GM13976 (cell line): ENCODE data around the gene FNIP1.
"Not testable (repeated sequence)": the region's sequence is repeated elsewhere in the genome, so short reads cannot be mapped to it uniquely, and the experiment has no call there.

Experiments used
- DNase-seq: peaks from one replicate; pipeline ENCODE4 v3.0.0; 2012; ENCODE audit warnings: low spot score
- in situ Hi-C: fragments of 300-500 bp; cut with MboI; formaldehyde crosslinking; loops from one replicate; pipeline ENCODE4 v1.12.0; 2022; ENCODE audit warnings: low sequenced_read_pairs, mixed read lengths, inconsistent platforms; ENCODE audit not compliant: unreplicated experiment
- TF ChIP-seq, protein P1 (sequence below): IDR thresholded peaks from 2 replicates; pipeline ENCODE4 v1.5.1; 2012; ENCODE audit warnings: borderline replicate concordance, mild to moderate bottlenecking; ENCODE audit not compliant: insufficient read depth; ENCODE audit errors: extremely low read depth, missing control alignments, control extremely low read depth

The FNIP1 gene

DNA sequence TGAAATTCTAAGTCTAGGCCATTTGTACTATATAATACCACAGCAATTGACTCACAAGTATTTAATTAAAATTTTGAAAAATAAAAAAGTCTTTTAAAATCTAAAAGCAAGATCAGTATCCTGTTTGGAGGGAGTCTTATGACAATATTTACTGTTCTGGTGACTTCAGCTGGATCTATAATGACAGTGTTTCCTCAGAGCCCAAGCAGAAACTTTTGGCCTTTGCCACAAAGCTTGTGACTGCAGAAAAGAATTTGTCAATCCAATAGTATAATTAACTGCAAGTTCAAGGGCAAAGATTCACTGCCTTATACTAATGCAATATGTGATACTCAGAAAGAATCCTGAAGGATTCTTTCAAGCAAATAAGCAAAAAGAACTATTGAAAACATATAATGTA, 112.2 kb downstream of the FNIP1 start:
- in situ Hi-C loops: no loop called here
- DNase-seq: no peak
- TF ChIP-seq, protein P1, sequence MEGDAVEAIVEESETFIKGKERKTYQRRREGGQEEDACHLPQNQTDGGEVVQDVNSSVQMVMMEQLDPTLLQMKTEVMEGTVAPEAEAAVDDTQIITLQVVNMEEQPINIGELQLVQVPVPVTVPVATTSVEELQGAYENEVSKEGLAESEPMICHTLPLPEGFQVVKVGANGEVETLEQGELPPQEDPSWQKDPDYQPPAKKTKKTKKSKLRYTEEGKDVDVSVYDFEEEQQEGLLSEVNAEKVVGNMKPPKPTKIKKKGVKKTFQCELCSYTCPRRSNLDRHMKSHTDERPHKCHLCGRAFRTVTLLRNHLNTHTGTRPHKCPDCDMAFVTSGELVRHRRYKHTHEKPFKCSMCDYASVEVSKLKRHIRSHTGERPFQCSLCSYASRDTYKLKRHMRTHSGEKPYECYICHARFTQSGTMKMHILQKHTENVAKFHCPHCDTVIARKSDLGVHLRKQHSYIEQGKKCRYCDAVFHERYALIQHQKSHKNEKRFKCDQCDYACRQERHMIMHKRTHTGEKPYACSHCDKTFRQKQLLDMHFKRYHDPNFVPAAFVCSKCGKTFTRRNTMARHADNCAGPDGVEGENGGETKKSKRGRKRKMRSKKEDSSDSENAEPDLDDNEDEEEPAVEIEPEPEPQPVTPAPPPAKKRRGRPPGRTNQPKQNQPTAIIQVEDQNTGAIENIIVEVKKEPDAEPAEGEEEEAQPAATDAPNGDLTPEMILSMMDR: no peak

DNA sequence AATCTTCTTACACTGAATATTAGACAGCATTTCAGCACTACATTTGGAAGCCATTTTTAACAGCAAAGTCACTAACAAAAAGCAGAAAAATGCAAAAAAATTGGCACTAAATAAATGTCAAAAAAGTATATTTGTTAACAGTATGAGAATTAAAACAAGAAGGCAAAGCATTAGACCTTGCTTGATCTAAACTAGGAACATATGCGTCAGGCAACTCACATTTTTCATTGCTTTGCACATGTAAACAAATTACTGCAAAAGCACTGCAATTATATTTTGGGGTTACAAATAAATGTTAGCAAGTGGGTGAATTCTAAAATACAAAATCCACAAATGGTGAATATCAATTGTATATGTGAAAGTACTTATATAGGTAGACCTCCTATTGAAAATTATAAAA, 112.8 kb downstream of the FNIP1 start:
- in situ Hi-C loops: no loop called here
- no peak for DNase-seq
- TF ChIP-seq, protein P1: no peak

DNA sequence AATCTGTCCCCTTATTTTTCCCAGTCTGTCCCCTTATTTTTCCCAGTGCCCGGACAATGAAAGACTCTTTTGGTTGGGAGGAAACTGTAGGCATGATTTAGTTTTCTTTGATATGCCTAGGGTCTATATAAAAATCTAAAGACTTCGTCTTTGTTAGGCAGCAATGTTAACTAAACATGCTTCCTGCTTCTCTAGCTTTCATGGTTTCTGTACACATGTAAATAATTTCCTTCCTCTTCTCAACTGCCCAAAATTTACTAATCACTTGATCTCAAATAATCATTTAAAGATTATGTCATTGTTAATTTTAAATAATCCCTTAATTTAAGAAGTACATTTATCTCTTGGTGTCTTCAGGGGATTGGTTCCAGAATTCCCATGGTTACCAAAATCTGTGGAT, 114.0 kb downstream of the FNIP1 start:
- DNase-seq: no peak
- TF ChIP-seq, protein P1: no peak
- in situ Hi-C loops: no loop called here

DNA sequence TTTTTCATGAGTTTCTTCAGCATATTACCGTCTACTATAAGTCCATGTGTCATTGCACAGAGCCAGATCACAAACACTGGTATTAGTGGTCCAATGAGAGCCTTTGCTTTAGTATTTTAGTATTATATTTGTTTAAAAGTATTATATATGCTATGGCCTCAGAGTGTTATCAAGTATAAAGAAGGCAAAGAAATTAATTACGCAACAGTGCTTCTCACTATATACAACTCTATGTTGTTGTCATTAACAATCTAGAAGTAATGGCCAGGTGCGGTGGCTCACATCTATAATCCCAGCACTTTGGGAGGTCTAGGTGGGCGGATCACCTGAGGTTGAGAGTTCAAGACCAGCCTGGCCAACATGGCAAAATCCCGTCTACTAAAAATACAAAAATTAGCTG, 114.6 kb downstream of the FNIP1 start:
- no peak for DNase-seq
- in situ Hi-C loops: no loop called here
- TF ChIP-seq, protein P1: no peak

DNA sequence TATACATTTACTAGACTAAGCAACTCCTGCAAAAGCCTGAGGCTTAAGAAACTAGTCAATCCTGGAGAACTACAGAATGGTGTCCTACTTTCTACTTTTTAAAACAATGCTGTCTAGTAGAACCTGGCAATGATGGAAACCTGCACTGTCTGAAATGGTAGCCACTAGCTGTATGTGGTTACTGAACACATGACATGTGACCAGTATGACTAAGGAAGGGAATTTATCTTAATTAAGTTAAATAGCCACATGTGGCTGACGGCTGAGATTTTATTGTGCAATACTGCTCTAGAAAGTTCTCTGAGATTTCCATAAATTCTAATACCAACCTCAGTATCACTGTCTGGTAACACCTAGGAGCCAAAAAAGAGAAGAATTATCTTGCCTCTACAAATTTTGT, 116.9 kb downstream of the FNIP1 start:
- in situ Hi-C loops: no loop called here
- no peak for DNase-seq
- TF ChIP-seq, protein P1: no peak

DNA sequence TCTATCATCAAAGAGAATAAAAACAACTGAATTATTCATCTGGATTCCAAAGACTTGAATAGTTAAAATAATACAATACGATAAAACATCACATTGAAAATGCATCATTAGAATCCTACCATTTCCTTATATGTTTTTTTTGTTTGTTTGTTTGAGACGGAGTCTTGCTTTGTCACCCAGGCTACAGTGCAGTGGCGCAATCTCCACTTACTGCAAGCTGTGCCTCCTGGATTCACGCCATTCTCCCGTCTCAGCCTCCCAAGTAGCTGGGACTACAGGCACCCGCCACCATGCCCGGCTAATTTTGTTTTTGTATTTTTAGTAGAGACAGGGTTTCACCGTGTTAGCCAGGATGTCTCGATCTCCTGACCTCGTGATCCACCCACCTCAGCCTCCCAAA, 118.5 kb downstream of the FNIP1 start:
- DNase-seq, in situ Hi-C loops: not testable (repeated sequence)

DNA sequence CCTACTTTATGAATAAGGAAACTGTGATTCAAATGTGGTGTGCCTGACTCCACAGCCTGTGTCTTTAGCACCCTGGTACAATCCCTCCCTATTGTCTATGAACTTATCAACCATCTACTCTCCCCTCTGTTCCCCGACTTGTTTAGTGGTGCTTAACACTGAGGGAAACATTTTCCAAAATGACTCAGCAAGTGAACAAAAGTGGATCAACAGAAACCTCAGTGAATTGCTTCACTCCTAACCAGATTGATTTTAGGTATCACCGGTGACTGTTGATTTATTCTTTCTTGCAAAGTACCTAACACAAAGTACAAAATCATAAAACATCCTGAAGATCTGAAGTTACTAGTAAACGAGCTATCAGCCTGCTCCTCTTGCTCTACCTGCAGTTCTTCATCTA, 119.7 kb downstream of the FNIP1 start:
- no peak for DNase-seq
- in situ Hi-C loops: no loop called here
- TF ChIP-seq, protein P1: no peak
